SK-N-SH treated with all-trans-retinoic acid at 6 μM for 48 hours (cell line): ENCODE measurements around the gene GDA.

Source experiments
- TCF4 ChIP-seq: fragments of 250-450 bp; sonication (Bioruptor Pico); IDR thresholded peaks from 2 replicates; pipeline ENCODE4 v1.8.0; 2021; ENCODE audit warnings: mild to moderate bottlenecking, moderate library complexity, borderline replicate concordance
- TF ChIP-seq, protein P1 (sequence below): fragments of 250-450 bp; sonication (Bioruptor Pico); IDR thresholded peaks from 2 replicates; pipeline ENCODE4 v1.5.1; 2020; ENCODE audit warnings: low read depth, mild to moderate bottlenecking, moderate library complexity
- TF ChIP-seq, protein P2 (sequence below): fragments of 250-450 bp; sonication (Bioruptor Pico); IDR thresholded peaks from 2 replicates; pipeline ENCODE4 v1.8.0; 2020; ENCODE audit warnings: mild to moderate bottlenecking, moderate library complexity, borderline replicate concordance

DNA sequence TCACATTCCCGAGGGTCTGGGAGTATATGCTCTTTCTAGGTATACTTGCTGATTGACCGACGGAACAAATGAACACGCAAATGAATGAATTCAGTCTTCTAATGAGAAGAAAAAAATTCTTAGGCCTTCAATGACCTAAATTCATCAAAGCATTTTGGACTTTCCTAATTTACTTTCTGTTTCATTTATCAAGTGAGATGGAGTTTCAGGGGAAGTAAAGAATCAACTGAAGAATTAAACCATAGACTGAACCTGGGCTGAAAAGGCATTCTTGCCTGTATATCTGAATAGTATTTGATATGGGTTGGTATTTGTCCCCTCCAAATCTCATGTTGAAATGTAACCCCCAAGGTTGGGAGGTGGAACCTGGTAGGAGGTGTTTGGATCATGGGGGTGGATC lies 151.6 kb downstream of the GDA start:
- TF ChIP-seq, protein P1, sequence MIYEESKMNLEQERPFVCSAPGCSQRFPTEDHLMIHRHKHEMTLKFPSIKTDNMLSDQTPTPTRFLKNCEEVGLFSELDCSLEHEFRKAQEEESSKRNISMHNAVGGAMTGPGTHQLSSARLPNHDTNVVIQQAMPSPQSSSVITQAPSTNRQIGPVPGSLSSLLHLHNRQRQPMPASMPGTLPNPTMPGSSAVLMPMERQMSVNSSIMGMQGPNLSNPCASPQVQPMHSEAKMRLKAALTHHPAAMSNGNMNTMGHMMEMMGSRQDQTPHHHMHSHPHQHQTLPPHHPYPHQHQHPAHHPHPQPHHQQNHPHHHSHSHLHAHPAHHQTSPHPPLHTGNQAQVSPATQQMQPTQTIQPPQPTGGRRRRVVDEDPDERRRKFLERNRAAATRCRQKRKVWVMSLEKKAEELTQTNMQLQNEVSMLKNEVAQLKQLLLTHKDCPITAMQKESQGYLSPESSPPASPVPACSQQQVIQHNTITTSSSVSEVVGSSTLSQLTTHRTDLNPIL = no peak
- TF ChIP-seq TCF4 (CRISPR knock-in tag) = no peak
- TF ChIP-seq, protein P2, sequence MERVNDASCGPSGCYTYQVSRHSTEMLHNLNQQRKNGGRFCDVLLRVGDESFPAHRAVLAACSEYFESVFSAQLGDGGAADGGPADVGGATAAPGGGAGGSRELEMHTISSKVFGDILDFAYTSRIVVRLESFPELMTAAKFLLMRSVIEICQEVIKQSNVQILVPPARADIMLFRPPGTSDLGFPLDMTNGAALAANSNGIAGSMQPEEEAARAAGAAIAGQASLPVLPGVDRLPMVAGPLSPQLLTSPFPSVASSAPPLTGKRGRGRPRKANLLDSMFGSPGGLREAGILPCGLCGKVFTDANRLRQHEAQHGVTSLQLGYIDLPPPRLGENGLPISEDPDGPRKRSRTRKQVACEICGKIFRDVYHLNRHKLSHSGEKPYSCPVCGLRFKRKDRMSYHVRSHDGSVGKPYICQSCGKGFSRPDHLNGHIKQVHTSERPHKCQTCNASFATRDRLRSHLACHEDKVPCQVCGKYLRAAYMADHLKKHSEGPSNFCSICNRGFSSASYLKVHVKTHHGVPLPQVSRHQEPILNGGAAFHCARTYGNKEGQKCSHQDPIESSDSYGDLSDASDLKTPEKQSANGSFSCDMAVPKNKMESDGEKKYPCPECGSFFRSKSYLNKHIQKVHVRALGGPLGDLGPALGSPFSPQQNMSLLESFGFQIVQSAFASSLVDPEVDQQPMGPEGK = no peak
